KMS-11 (cell line): ENCODE data around the gene HTRA3.

ENCODE experiments used
- H2AFZ ChIP-seq: fragments of 200-600 bp; sonication (generic); 2 replicates; pipeline ENCODE4 v1.6.1; 2016; ENCODE audit warnings: antibody characterized with exemption, mixed run types, low read depth
- H3K27ac ChIP-seq: fragments of 200-600 bp; sonication (generic); 2 replicates; pipeline ENCODE4 v1.6.1; 2016; ENCODE audit warnings: mild to moderate bottlenecking, mixed run types
- H3K27me3 ChIP-seq: fragments of 200-600 bp; sonication (generic); 2 replicates; pipeline ENCODE4 v1.6.1; 2017; ENCODE audit warnings: mild to moderate bottlenecking, low read depth, mixed run types, moderate library complexity; ENCODE audit not compliant: insufficient read depth
- H3K36me3 ChIP-seq: fragments of 200-600 bp; sonication (generic); 2 replicates; pipeline ENCODE4 v1.6.1; 2017; ENCODE audit warnings: mild to moderate bottlenecking, mixed run types; ENCODE audit not compliant: insufficient read depth
- H3K4me1 ChIP-seq: fragments of 200-600 bp; sonication (generic); 2 replicates; pipeline ENCODE4 v1.6.1; 2016; ENCODE audit warnings: mild to moderate bottlenecking, low read depth, mixed run types; ENCODE audit not compliant: poor library complexity, severe bottlenecking
- H3K4me2 ChIP-seq: fragments of 200-600 bp; sonication (generic); 2 replicates; pipeline ENCODE4 v1.7.0; 2016; ENCODE audit warnings: mild to moderate bottlenecking, mixed run types
- H3K4me3 ChIP-seq: fragments of 200-600 bp; sonication (generic); IDR thresholded peaks from 2 replicates; pipeline ENCODE4 v1.6.1; 2017; ENCODE audit warnings: low read depth, low read length, mixed read lengths; ENCODE audit not compliant: insufficient read depth
- H3K79me2 ChIP-seq: fragments of 200-600 bp; sonication (generic); 2 replicates; pipeline ENCODE4 v1.6.1; 2016; ENCODE audit warnings: low read depth, mixed run types; ENCODE audit not compliant: insufficient read depth
- H3K9ac ChIP-seq: fragments of 200-600 bp; sonication (generic); 2 replicates; pipeline ENCODE4 v1.6.1; 2016; ENCODE audit warnings: mild to moderate bottlenecking, mixed run types
- H4K20me1 ChIP-seq: fragments of 200-600 bp; sonication (generic); 2 replicates; pipeline ENCODE4 v1.6.1; 2016; ENCODE audit warnings: mild to moderate bottlenecking, mixed run types; ENCODE audit not compliant: insufficient read depth
- TF ChIP-seq, protein P1 (sequence below): fragments of 200-600 bp; sonication (generic); conservative IDR thresholded peaks from 2 replicates; pipeline ENCODE4 v1.6.1; 2017; ENCODE audit warnings: low read depth, mild to moderate bottlenecking, antibody characterized with exemption, low read length, moderate library complexity, mixed read lengths

The HTRA3 gene

DNA sequence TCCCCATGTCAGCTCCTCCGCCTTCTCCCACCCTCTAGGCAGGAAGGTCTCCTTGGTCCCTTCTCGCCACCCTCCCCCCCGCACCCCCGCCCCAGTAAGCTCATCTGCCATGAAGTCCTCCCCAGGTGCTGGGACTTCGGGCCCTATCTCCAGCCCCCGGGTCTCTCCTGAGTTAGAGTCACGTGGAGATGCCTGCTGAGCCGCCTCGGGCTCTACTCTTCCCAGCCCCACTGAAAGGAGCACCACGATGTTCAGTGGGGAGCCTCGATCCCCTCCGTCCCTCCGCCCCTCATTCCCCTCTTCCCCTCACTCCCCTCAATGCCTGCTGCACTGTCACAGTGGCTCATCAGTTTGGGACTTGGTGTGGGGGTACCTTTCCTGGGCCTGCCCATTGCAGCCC lies 3.9 kb downstream of the HTRA3 start:
- TF ChIP-seq, protein P1, sequence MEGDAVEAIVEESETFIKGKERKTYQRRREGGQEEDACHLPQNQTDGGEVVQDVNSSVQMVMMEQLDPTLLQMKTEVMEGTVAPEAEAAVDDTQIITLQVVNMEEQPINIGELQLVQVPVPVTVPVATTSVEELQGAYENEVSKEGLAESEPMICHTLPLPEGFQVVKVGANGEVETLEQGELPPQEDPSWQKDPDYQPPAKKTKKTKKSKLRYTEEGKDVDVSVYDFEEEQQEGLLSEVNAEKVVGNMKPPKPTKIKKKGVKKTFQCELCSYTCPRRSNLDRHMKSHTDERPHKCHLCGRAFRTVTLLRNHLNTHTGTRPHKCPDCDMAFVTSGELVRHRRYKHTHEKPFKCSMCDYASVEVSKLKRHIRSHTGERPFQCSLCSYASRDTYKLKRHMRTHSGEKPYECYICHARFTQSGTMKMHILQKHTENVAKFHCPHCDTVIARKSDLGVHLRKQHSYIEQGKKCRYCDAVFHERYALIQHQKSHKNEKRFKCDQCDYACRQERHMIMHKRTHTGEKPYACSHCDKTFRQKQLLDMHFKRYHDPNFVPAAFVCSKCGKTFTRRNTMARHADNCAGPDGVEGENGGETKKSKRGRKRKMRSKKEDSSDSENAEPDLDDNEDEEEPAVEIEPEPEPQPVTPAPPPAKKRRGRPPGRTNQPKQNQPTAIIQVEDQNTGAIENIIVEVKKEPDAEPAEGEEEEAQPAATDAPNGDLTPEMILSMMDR = no peak
- no peaks in the 10 kb centered on the region for H3K79me2 ChIP-seq
- no peak overlapping the region for H3K4me3 ChIP-seq
- no peak overlapping the region for H2AFZ ChIP-seq
- H3K27ac ChIP-seq = no peak overlapping the region
- H3K36me3 ChIP-seq = no peaks in the 10 kb centered on the region
- H3K9ac ChIP-seq = no peak overlapping the region
- H4K20me1 ChIP-seq = no peaks in the 10 kb centered on the region
- no peaks in the 10 kb centered on the region for H3K27me3 ChIP-seq
- no peak overlapping the region for H3K4me2 ChIP-seq
- no peaks in the 10 kb centered on the region for H3K4me1 ChIP-seq

DNA sequence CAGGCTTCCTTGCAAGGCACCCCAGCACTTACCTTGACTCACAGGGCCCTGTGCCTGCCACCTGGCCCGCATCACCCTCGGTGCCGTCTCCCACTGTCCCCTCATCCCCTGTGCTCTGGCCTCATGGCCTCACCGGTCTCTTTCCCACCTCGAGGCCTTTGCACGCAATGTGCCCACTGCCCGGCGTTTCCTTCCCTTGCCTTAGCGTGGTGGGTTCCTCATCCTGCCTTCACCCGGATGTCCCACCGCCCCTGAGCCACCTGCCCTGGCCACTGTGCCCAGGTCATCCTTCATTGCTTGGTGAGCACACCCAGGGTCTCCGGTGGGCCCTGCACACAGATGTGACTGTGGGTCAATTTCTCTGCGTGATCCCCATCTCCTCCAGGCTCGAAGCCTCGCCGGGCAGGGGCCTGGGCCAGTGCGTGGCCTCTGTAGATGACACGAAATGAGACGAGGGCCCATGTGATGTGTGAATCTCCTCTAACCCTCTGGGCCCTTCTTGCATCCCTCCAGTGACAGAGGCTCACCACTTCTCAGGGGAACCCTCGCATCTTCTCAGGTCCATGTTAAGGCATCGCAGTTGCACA lies 4.6 kb downstream of the HTRA3 start:
- Histone ChIP-seq H3K27ac (no peak overlapping the region), H4K20me1 (no peaks in the 10 kb centered on the region), H3K9ac (no peak overlapping the region)

DNA sequence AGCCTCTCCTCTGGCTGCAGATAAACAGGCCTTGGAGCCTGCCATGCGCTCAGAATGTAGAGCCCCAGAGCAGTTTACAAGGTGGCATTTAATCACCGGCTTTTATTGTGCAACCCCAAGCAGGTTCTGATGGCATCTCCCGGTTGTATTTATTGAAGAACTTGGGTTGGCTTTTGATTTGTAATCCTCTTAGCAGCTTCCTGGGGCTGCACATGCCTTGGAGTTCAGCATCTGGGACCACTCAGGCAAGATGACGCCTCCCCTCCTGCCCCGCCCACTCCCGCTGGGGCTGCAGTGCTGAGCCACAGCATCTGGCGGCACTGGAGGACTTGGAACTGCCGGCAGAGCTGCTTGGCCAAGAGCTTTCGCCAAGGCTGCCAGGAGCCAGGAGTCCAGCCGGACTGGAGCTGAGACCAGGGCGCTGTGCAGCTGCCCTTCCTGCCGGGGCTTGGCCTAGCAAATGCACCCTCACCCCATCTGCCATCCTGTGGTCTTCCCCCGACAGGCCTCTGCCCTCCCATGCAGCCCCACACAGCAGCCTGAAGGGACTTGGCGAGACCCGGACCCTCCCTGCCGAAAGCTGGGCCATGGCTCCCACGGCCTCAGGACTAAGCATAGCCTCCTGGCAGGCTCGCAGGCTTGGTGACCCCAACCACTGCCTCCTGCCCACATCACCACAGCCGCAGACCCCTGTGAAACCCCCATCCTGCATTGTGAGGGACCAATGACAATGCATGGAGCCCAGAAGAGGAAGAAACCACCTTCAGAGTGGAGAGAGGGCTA lies 5.4 kb downstream of the HTRA3 start:
- H3K9ac ChIP-seq = no peak overlapping the region
- no peaks in the 10 kb centered on the region for H3K4me1 ChIP-seq
- H2AFZ ChIP-seq = no peak overlapping the region
- no peak overlapping the region for H3K27ac ChIP-seq
- H3K4me2 ChIP-seq = no peak overlapping the region
- no peaks in the 10 kb centered on the region for H3K36me3 ChIP-seq
- no peaks in the 10 kb centered on the region for H3K27me3 ChIP-seq
- no peaks in the 10 kb centered on the region for H3K79me2 ChIP-seq
- TF ChIP-seq, protein P1 = no peak
- H3K4me3 ChIP-seq = no peak overlapping the region
- H4K20me1 ChIP-seq = no peaks in the 10 kb centered on the region

More for the DNA sequence above, 4.6 kb downstream of the HTRA3 start:
- H3K4me1 ChIP-seq = no peaks in the 10 kb centered on the region
- no peak overlapping the region for H3K4me2 ChIP-seq
- H3K36me3 ChIP-seq = no peaks in the 10 kb centered on the region
- TF ChIP-seq, protein P1 = no peak
- no peak overlapping the region for H3K4me3 ChIP-seq
- no peaks in the 10 kb centered on the region for H3K27me3 ChIP-seq
- H3K79me2 ChIP-seq = no peaks in the 10 kb centered on the region
- H2AFZ ChIP-seq = no peak overlapping the region

DNA sequence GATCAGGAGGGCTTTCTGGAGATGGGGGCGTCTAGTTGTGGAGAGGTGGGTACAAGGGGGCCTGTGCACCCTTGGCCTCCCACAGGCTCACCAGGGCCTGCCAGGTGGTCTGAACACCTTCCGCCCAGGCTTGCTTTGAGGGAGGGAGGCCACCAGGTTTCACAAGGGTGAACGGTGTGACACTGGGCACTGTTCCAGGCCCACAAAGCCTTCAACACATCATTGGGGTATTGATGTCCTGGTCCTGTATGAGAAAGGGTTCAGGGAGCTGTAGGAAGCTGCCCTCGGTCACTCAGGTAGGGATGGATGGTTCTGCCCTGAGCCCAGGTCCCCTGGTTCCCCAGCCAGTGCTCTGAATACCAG lies 6.0 kb downstream of the HTRA3 start:
- H3K4me2 ChIP-seq = no peak overlapping the region
- no peaks in the 10 kb centered on the region for H3K36me3 ChIP-seq
- H3K27ac ChIP-seq = no peak overlapping the region
- H3K4me3 ChIP-seq = no peak overlapping the region
- no peaks in the 10 kb centered on the region for H3K27me3 ChIP-seq
- H3K9ac ChIP-seq = no peak overlapping the region
- H3K79me2 ChIP-seq = no peaks in the 10 kb centered on the region
- H2AFZ ChIP-seq = no peak overlapping the region
- no peaks in the 10 kb centered on the region for H4K20me1 ChIP-seq
- no peaks in the 10 kb centered on the region for H3K4me1 ChIP-seq
- TF ChIP-seq, protein P1 = no peak
